SK-N-SH (cell line): Measurements from ENCODE around the gene IRF9. TPM values are rescaled to one million over a fixed set of nuclear protein-coding genes. Genes with fewer than 3 reads are reported as not detected.
A peak's percentile ranks its signal among the peaks of the same experiment; 100 is the strongest.

Experiments used
- CTCF ChIA-PET: fragments of 300-600, 350-600 bp; formaldehyde crosslinking; extraction: SDS; loops from one replicate; lab custom pipeline; 2021; lab: Yijun Ruan, JAX
- POLR2A ChIA-PET: fragments of 350-600 bp; sonication (Branson Sonifier 250); formaldehyde crosslinking; extraction: SDS; loops from one replicate; lab custom pipeline; 2020; ENCODE audit warnings: antibody characterized with exemption, inconsistent platforms; lab: Yijun Ruan, JAX
- DNase-seq: peaks from one replicate; pipeline ENCODE4 v3.0.0; 2012
- H2AFZ ChIP-seq: fragments of 200-600 bp; sonication (generic); 2 replicates; pipeline ENCODE4 v1.8.1; 2016; ENCODE audit warnings: antibody characterized with exemption, mild to moderate bottlenecking, low read depth
- H3F3A ChIP-seq: fragments of 200-600 bp; sonication (generic); replicated peaks from 2 replicates; pipeline ENCODE3; 2016; ENCODE audit warnings: antibody characterized with exemption, mild to moderate bottlenecking; ENCODE audit not compliant: insufficient read depth
- H3K27ac ChIP-seq, 2 experiments: fragments of 200-500 bp in 1 of 2; fragments of 200-600 bp in 1 of 2; sonication (Bioruptor generic) in 1 of 2; sonication (generic), shearing (Covaris generic) in 1 of 2; 2 replicates each; pipeline versions ENCODE4 v1.5.1 to v1.6.1; 2014 to 2016; ENCODE audit warnings: low read depth in 2 of 2, inconsistent platforms in 1 of 2, low read length in 1 of 2, mild to moderate bottlenecking in 1 of 2, mixed read lengths in 1 of 2
- H3K27me3 ChIP-seq: fragments of 200-600 bp; sonication (generic), shearing (Covaris generic); 2 replicates; pipeline ENCODE4 v1.6.1; 2016; ENCODE audit warnings: mixed run types; ENCODE audit not compliant: insufficient read depth
- H3K36me3 ChIP-seq, 2 experiments: fragments of 200-500 bp in 1 of 2; fragments of 200-600 bp in 1 of 2; sonication (Bioruptor generic) in 1 of 2; sonication (generic) in 1 of 2; replicated peaks in 1 of 2; 2 replicates each; pipeline versions ENCODE3 to v1.5.1; 2014 to 2016; ENCODE audit warnings: low read length in 1 of 2, mild to moderate bottlenecking in 1 of 2; ENCODE audit not compliant: insufficient read depth in 2 of 2, control insufficient read depth in 1 of 2
- H3K4me1 ChIP-seq, 2 experiments: fragments of 200-500 bp in 1 of 2; fragments of 200-600 bp in 1 of 2; sonication (Bioruptor generic) in 1 of 2; sonication (generic), shearing (Covaris generic) in 1 of 2; 2 replicates each; pipeline versions ENCODE4 v1.5.1 to v1.6.1; 2014 to 2016; ENCODE audit warnings: low read depth in 1 of 2, low read length in 1 of 2, mixed run types in 1 of 2; ENCODE audit not compliant: insufficient read depth in 2 of 2, control insufficient read depth in 1 of 2
- H3K4me2 ChIP-seq: fragments of 200-600 bp; sonication (generic), shearing (Covaris generic); 2 replicates; pipeline ENCODE4 v1.6.1; 2017; ENCODE audit warnings: mixed run types
- H3K4me3 ChIP-seq, 2 experiments: fragments of 200-500 bp in 1 of 2; fragments of 200-600 bp in 1 of 2; sonication (Bioruptor generic) in 1 of 2; sonication (generic), shearing (Covaris generic) in 1 of 2; 2 replicates each; pipeline versions ENCODE4 v1.5.1 to v1.8.1; 2014 to 2016; ENCODE audit warnings: low read depth in 2 of 2, inconsistent platforms in 1 of 2, low read length in 1 of 2, mild to moderate bottlenecking in 1 of 2, mixed read lengths in 1 of 2, moderate library complexity in 1 of 2
- H3K79me2 ChIP-seq: fragments of 200-600 bp; sonication (generic); 2 replicates; pipeline ENCODE4 v1.8.1; 2017; ENCODE audit warnings: mild to moderate bottlenecking; ENCODE audit not compliant: insufficient read depth
- H3K9ac ChIP-seq: fragments of 200-600 bp; sonication (generic); 2 replicates; pipeline ENCODE4 v1.6.1; 2017; ENCODE audit warnings: mixed run types
- H3K9me2 ChIP-seq: fragments of 200-600 bp; sonication (generic); 2 replicates; pipeline ENCODE4 v1.6.1; 2017; ENCODE audit warnings: mixed run types
- H3K9me3 ChIP-seq: fragments of 200-600 bp; sonication (generic); 2 replicates; pipeline ENCODE4 v1.6.1; 2017; ENCODE audit warnings: mixed run types, mild to moderate bottlenecking, moderate library complexity
- H4K20me1 ChIP-seq: fragments of 200-600 bp; sonication (generic); 2 replicates; pipeline ENCODE4 v1.6.1; 2017; ENCODE audit warnings: mild to moderate bottlenecking, mixed run types; ENCODE audit not compliant: insufficient read depth
- CHD2 ChIP-seq: fragments of 150-350 bp; IDR thresholded peaks from 2 replicates; pipeline ENCODE4 v1.6.1; 2018; ENCODE audit warnings: low read length; ENCODE audit not compliant: partially characterized antibody
- CTCF ChIP-seq: fragments of 200-600 bp; sonication (generic); IDR thresholded peaks from 2 replicates; pipeline ENCODE4 v1.6.1; 2017; ENCODE audit warnings: antibody characterized with exemption, mild to moderate bottlenecking, moderate library complexity
- ELF1 ChIP-seq: IDR thresholded peaks from 2 replicates; pipeline ENCODE4 v1.4.0; 2012
- EP300 ChIP-seq, 2 experiments: IDR thresholded peaks; 2 replicates each; pipeline versions ENCODE4 v1.4.0 to v1.6.1; 2012; ENCODE audit warnings: borderline replicate concordance in 1 of 2, low read depth in 1 of 2, low read length in 1 of 2
- EZH2phosphoT487 ChIP-seq: fragments of 200-600 bp; sonication (generic); IDR thresholded peaks from 2 replicates; pipeline ENCODE4 v1.6.1; 2017; ENCODE audit warnings: low read depth, mixed run types, mild to moderate bottlenecking, antibody characterized with exemption, moderate library complexity, borderline replicate concordance
- FOXJ3 ChIP-seq: sonication (generic); formaldehyde crosslinking; IDR thresholded peaks from 2 replicates; pipeline ENCODE4 v1.5.1; 2020; ENCODE audit warnings: mild to moderate bottlenecking, missing genetic modification reagents
- FOXM1 ChIP-seq: IDR thresholded peaks from 2 replicates; pipeline ENCODE4 v1.4.0; 2012; ENCODE audit warnings: low read depth, mild to moderate bottlenecking
- GABPA ChIP-seq: IDR thresholded peaks from 2 replicates; pipeline ENCODE4 v1.4.0; 2012; ENCODE audit warnings: low read depth, mild to moderate bottlenecking
- GATA2 ChIP-seq: sonication (generic); formaldehyde crosslinking; IDR thresholded peaks from 2 replicates; pipeline ENCODE4 v1.5.0; 2020; ENCODE audit warnings: mild to moderate bottlenecking, missing genetic modification reagents
- IRF3 ChIP-seq: fragments of 150-350 bp; IDR thresholded peaks from 2 replicates; pipeline ENCODE4 v1.6.1; 2016; ENCODE audit warnings: mild to moderate bottlenecking, low read depth, low read length
- JUND ChIP-seq: IDR thresholded peaks from 2 replicates; pipeline ENCODE4 v1.4.0; 2012
- MAX ChIP-seq: IDR thresholded peaks from 2 replicates; pipeline ENCODE4 v1.4.0; 2012; ENCODE audit warnings: low read depth
- MXI1 ChIP-seq: IDR thresholded peaks from 2 replicates; pipeline ENCODE4 v1.6.1; 2012; ENCODE audit warnings: mild to moderate bottlenecking, low read depth, low read length, improper control_type of control experiment
- NFIC ChIP-seq: IDR thresholded peaks from 2 replicates; pipeline ENCODE4 v1.4.0; 2012; ENCODE audit warnings: borderline replicate concordance
- NRF1 ChIP-seq: IDR thresholded peaks from 2 replicates; pipeline ENCODE4 v1.6.1; 2012; ENCODE audit warnings: low read depth, mild to moderate bottlenecking, low read length
- PBX3 ChIP-seq: IDR thresholded peaks from 2 replicates; pipeline ENCODE4; 2012
- POLR2AphosphoS5 ChIP-seq: IDR thresholded peaks from 2 replicates; pipeline ENCODE4 v1.6.1; 2012; ENCODE audit warnings: low read depth, low read length
- RAD21 ChIP-seq: IDR thresholded peaks from 2 replicates; pipeline ENCODE4 v1.6.1; 2012; ENCODE audit warnings: mild to moderate bottlenecking, low read length
- RXRA ChIP-seq: IDR thresholded peaks from 2 replicates; pipeline ENCODE4 v1.4.0; 2012; ENCODE audit warnings: low read depth, mild to moderate bottlenecking, borderline replicate concordance
- SMC3 ChIP-seq: IDR thresholded peaks from 2 replicates; pipeline ENCODE4 v1.6.1; 2012; ENCODE audit warnings: low read depth, low read length, improper control_type of control experiment
- TCF12 ChIP-seq: IDR thresholded peaks from 2 replicates; pipeline ENCODE4 v1.4.0; 2012
- ZBTB33 ChIP-seq: IDR thresholded peaks from 2 replicates; pipeline ENCODE4 v1.4.0; 2012; ENCODE audit warnings: low read depth, borderline replicate concordance
- WGBS: methylation state at CpG from one replicate; pipeline ENCODE4 v1.1.6; 2017; ENCODE audit warnings: low lambda C conversion rate; 5-methylcytosine and 5-hydroxymethylcytosine counted together
- polyA plus RNA-seq, 3 experiments: library from polyadenylated mRNA; depleted of rRNA; stranded (reverse); fragments of >200 nt; gene quantifications; 2 replicates each; pipeline ENCODE4 v1.2.3, GENCODE V29; 2012

Gene IRF9
- polyA plus RNA-seq, 1 of the 3 experiments (the other 2 are of a cell fraction), result 37.6 TPM

- Histone ChIP-seq H3K4me2 (peak overlapping the region; percentile 98), H3K27me3 (no peaks in the 10 kb centered on the region), H2AFZ (peak overlapping the region; percentile 82), H3K27ac (peak overlapping the region; percentile 72 to 82), H3K9me3 (no peaks in the 10 kb centered on the region), H3K4me1 (peaks cover 9 to 21% of the 10 kb centered on the region in 2 experiments), H3F3A (peaks cover 13% of the 10 kb centered on the region), H3K9me2 (no peaks in the 10 kb centered on the region), H4K20me1 (no peaks in the 10 kb centered on the region), H3K9ac (peak overlapping the region; percentile 57; the same call in 1 of the 2 replicates), H3K4me3 (peak overlapping the region; percentile 13 to 96; a peak in 3 of 4 replicates), H3K79me2 (peaks cover 46% of the 10 kb centered on the region), H3K36me3 (peaks cover 36 to 58% of the 10 kb centered on the region in 2 experiments)
- DNase-seq, result no peak
- 0% methylated on average over 3 of the region's 3 CpGs for WGBS
- CTCF ChIA-PET, result interaction anchor here (0.8 to 2.6 kb wide), 7 partner anchors 28 to 243 kb away, joined by 3 to 8 read pairs (median 4); partner anchors contain the start of genes CIDEB, DCAF11, IRF9 and NRL
- TF ChIP-seq RXRA, result no peak
- TF ChIP-seq NFIC, result 0 out of 2 replicates have a peak, but pooled peaks have one; percentile 1
- POLR2A ChIA-PET, result interaction anchor here (0.6 to 3.2 kb wide), 10 partner anchors 9 to 54 kb away, joined by 3 to 10 read pairs (median 5); partner anchors contain the start of genes CHMP4A, EMC9, IRF9 and PSME2
Measured at GRCh38 chr14:24189059-24189375, 28.0 kb downstream of the IRF9 start.

GRCh38 chr14:24189460-24189859, 28.4 kb downstream of the IRF9 start:
- peaks cover 51% of the 10 kb centered on the region for H3K79me2 ChIP-seq
- H3K27me3 ChIP-seq, result no peaks in the 10 kb centered on the region
- H2AFZ ChIP-seq, result peak overlapping the region; percentile 82; the same call in 1 of the 2 replicates
- H3K4me2 ChIP-seq, result peak overlapping the region; percentile 98
- CTCF ChIA-PET, result interaction anchor here (0.7 to 2.6 kb wide), 5 partner anchors 9 to 131 kb away, joined by 3 to 8 read pairs (median 5); partner anchors contain the start of genes CIDEB and TINF2
- peak overlapping the region; percentile 57; the same call in 1 of the 2 replicates for H3K9ac ChIP-seq
- H3K36me3 ChIP-seq, result peaks cover 35 to 54% of the 10 kb centered on the region in 2 experiments
- no peaks in the 10 kb centered on the region for H3K9me2 ChIP-seq
- no peak for DNase-seq
- 94% methylated on average over 9 of the region's 9 CpGs for WGBS
- H3K27ac ChIP-seq, result peak overlapping the region; percentile 72 to 82
- no peak overlapping the region for H3K4me3 ChIP-seq
- H4K20me1 ChIP-seq, result no peaks in the 10 kb centered on the region
- peaks cover 12 to 23% of the 10 kb centered on the region in 2 experiments for H3K4me1 ChIP-seq
- no peak for TF ChIP-seq IRF3
- no peak for TF ChIP-seq PBX3
- TF ChIP-seq POLR2AphosphoS5, result no peak
- TF ChIP-seq RAD21, result no peak
- no peak for TF ChIP-seq CTCF
- TF ChIP-seq EP300 (IDR thresholded peaks at IDR 0.05; ENCODE audit: borderline replicate concordance in 1 of 2, low read depth in 1 of 2, low read length in 1 of 2), result no peak
- TF ChIP-seq SMC3, result no peak
- TF ChIP-seq ELF1, result no peak
- TF ChIP-seq CHD2, result no peak
- no peak for TF ChIP-seq GATA2 (CRISPR knock-in tag)
- TF ChIP-seq MAX, result no peak
- no peak for TF ChIP-seq EZH2phosphoT487
- no peak for TF ChIP-seq GABPA
- TF ChIP-seq FOXJ3 (CRISPR knock-in tag), result no peak
- TF ChIP-seq JUND, result no peak
- no peak for TF ChIP-seq NRF1
- no peak for TF ChIP-seq FOXM1
- TF ChIP-seq ZBTB33, result no peak
- no peak for TF ChIP-seq TCF12
- no peak for TF ChIP-seq MXI1
- POLR2A ChIA-PET, result interaction anchor here (0.6 to 3.2 kb wide), 7 partner anchors 11 to 53 kb away, joined by 3 to 10 read pairs (median 5); partner anchors contain the start of genes CHMP4A, EMC9, PSME2 and RNF31
- peaks cover 13% of the 10 kb centered on the region for H3F3A ChIP-seq
- no peaks in the 10 kb centered on the region for H3K9me3 ChIP-seq
